Kidney epithelial cell (primary cell): Measurements from ENCODE around the gene MBP. TPM values are rescaled to one million over a fixed set of nuclear protein-coding genes. Genes with fewer than 3 reads are reported as not detected.

ENCODE experiments used
- DNase-seq: peaks from one replicate; pipeline ENCODE4 v3.0.0-alpha.2; 2010; ENCODE audit warnings: low read depth
- H3K27me3 ChIP-seq: 2 replicates; pipeline ENCODE4 v1.6.0; 2011; ENCODE audit warnings: low read length; ENCODE audit not compliant: control insufficient read depth, insufficient read depth
- H3K36me3 ChIP-seq: 2 replicates; pipeline ENCODE4 v1.5.1; 2011; ENCODE audit warnings: low read length; ENCODE audit not compliant: control insufficient read depth, insufficient read depth
- H3K4me3 ChIP-seq: 2 replicates; pipeline ENCODE4 v1.5.1; 2011; ENCODE audit warnings: low read depth, mild to moderate bottlenecking, control low read depth, low read length
- CTCF ChIP-seq: IDR thresholded peaks from 2 replicates; pipeline ENCODE4 v1.5.1; 2011; ENCODE audit warnings: mild to moderate bottlenecking, moderate library complexity, low read length, control low read depth, inconsistent platforms; ENCODE audit not compliant: insufficient read depth, poor library complexity, severe bottlenecking
- total RNA-seq: library from RNA; depleted of rRNA; stranded (reverse); fragments of >200 nt; gene quantifications from 2 replicates; pipeline ENCODE4 v1.2.3, GENCODE V29; 2015

Gene MBP
- total RNA-seq, 1 donor from 2014 or later: 29.1 TPM

DNA sequence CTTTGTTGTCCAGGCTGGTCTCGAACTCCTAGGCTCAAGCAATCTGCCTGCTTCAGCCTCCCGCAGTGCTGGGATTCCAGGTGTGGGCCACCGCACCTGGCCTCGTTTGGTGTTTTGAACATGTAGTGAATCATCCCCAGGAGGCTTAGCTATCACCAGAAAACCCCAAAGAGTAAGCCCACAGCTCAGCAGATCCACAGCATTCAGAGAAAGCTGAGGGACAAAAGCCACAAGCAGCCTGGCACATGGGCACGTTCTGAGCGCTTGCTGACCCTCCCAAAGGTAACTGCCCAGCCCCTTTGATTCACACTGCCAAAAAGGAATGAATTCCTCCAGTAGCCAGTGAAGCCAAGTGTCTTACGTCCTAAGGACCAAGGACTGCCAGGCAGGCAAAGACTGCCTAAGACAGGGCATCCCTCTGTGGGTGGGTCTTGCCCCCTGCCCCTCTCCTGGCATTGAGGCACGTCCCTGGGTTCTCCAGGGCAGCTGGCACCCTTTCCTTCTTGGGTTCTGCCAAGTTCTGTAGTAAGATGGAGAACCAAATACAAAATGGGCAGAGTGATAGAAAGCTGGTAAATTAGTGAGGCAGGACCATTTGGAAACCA, 31.7 kb downstream of the MBP start:
- Histone ChIP-seq H3K27me3 (no peaks in the 10 kb centered on the region), H3K36me3 (no peaks in the 10 kb centered on the region), H3K4me3 (no peak overlapping the region)
- DNase-seq: no peak
- no peak for TF ChIP-seq CTCF

- Histone ChIP-seq H3K27me3 (no peaks in the 10 kb centered on the region), H3K36me3 (no peaks in the 10 kb centered on the region), H3K4me3 (no peak overlapping the region)
- TF ChIP-seq CTCF: no peak
- no peak for DNase-seq
Observed at GRCh38 chr18:77099485-77100370, 32.9 kb downstream of the MBP start.

- no peak for DNase-seq
- H3K27me3 ChIP-seq: no peaks in the 10 kb centered on the region
- TF ChIP-seq CTCF: no peak
- H3K4me3 ChIP-seq: no peak overlapping the region
- H3K36me3 ChIP-seq: peaks cover 1% of the 10 kb centered on the region
Observed at GRCh38 chr18:77098538-77099174, 33.9 kb downstream of the MBP start.

- H3K27me3 ChIP-seq: no peaks in the 10 kb centered on the region
- DNase-seq: no peak
- peaks cover 1% of the 10 kb centered on the region for H3K36me3 ChIP-seq
- TF ChIP-seq CTCF: no peak
- H3K4me3 ChIP-seq: no peak overlapping the region
Observed at GRCh38 chr18:77098029-77098428, 34.6 kb downstream of the MBP start.

DNA sequence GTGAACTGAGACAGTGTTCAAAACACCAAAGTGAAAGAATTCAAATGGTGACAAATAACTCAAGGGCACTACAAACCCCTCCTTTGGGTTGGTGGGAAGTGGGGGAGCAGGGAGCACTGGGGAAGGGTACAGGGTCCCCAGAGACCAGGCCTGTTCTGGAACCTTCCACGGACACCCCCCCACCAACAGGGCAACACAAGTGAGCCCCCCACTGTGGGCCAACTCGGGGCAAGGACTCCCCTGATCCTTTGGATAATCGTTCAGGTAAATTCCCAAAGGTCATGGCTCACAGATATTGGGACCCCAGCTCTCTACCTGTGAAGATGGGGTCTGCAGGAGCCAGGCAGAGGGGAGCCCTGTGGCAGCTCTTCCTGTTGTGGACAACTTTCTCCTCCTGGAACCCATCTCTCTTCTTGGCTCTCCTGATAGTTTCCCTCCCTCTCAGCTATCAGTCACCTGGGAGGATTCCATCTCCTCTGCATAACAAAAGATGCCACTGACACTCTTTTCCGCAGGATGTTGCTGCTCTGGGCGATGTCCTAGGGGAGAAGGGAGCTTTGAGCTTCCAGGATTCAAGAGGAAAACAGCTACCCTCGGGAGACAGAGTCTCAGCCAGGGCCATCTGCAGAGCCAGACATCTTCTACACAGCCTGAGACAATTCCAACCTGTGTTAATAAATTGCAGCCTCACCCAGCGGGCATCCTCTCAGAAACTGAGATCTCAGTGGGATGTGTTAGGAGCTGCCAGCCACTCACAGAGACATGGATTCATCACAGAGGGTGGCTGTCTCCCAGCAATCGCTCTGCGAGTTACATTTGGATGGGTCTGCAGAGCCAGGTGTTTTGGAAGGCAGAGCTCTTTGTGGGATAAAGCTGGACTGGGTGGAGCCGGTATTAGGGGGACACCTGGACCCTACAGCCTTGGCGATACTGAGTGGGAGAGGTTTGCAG, 35.4 kb downstream of the MBP start:
- TF ChIP-seq CTCF: no peak
- Histone ChIP-seq H3K27me3 (no peaks in the 10 kb centered on the region), H3K4me3 (no peak overlapping the region), H3K36me3 (peaks cover 1% of the 10 kb centered on the region)
- no peak for DNase-seq
